SK-N-DZ (cell line): ENCODE data around the gene MC1R. TPM values are rescaled to one million over a fixed set of nuclear protein-coding genes. Genes with fewer than 3 reads are reported as not detected.
"Not testable (repeated sequence)": the region's sequence is repeated elsewhere in the genome, so short reads cannot be mapped to it uniquely, and the experiment has no call there.

Source experiments
- DNase-seq: peaks from one replicate; pipeline ENCODE4 v3.0.0-alpha.2; 2015; ENCODE audit warnings: low spot score
- polyA plus RNA-seq, 2 experiments: library from polyadenylated mRNA; depleted of rRNA; stranded (reverse); fragments of >200 nt; gene quantifications; 2 replicates each; pipeline ENCODE4 v1.2.3, GENCODE V29; 2014

The MC1R gene
- 8.5 and 8.9 TPM in 2 replicates for polyA plus RNA-seq (2014; cell fraction: cytosol; rRNA removed)
- 45.8 and 54.5 TPM in 2 replicates for polyA plus RNA-seq (2014; cell fraction: nucleus; rRNA removed)

GRCh38 chr16:89918453-89919347 is at the start of gene MC1R:
MC1R (plus strand) TSS chr16:89918862; CDS start chr16:89919259, 397 bp downstream.
- DNase-seq = peak; percentile 84

GRCh38 chr16:89869911-89870310 is 48.8 kb upstream of the MC1R start:
- no peak for DNase-seq

- DNase-seq = no peak
Measured at GRCh38 chr16:89870440-89870839, 48.2 kb upstream of the MC1R start.

- no peak for DNase-seq
Measured at GRCh38 chr16:89871895-89872294, 46.8 kb upstream of the MC1R start.

- peak; percentile 89 for DNase-seq
Measured at GRCh38 chr16:89873109-89873971, 45.3 kb upstream of the MC1R start, which contains the start of gene TCF25. TCF25 (plus strand) TSS chr16:89873592; CDS start chr16:89873668, 76 bp downstream.

GRCh38 chr16:89873972-89874689 is 44.5 kb upstream of the MC1R start:
- DNase-seq = peak; percentile 94

GRCh38 chr16:89879123-89879522 is 39.5 kb upstream of the MC1R start:
- DNase-seq = not testable (repeated sequence)

GRCh38 chr16:89880477-89881367 is 37.9 kb upstream of the MC1R start:
- no peak for DNase-seq

GRCh38 chr16:89881368-89881730 is 37.3 kb upstream of the MC1R start:
- no peak for DNase-seq

GRCh38 chr16:89883346-89884040 is 35.2 kb upstream of the MC1R start:
- no peak for DNase-seq

- no peak for DNase-seq
Measured at GRCh38 chr16:89884041-89884421, 34.6 kb upstream of the MC1R start.

GRCh38 chr16:89887243-89887642 is 31.4 kb upstream of the MC1R start:
- no peak for DNase-seq

- DNase-seq = no peak
Measured at GRCh38 chr16:89890200-89890599, 28.5 kb upstream of the MC1R start.

- no peak for DNase-seq
Measured at GRCh38 chr16:89890886-89891657, 27.6 kb upstream of the MC1R start.

GRCh38 chr16:89892055-89892630 is 26.5 kb upstream of the MC1R start:
- no peak for DNase-seq

GRCh38 chr16:89892635-89893034 is 26.0 kb upstream of the MC1R start:
- DNase-seq = no peak

- no peak for DNase-seq
Measured at GRCh38 chr16:89893642-89894548, 24.8 kb upstream of the MC1R start.
